Kidney capillary endothelial cell (primary cell): ENCODE results near the gene VPREB3.

Experiments
- DNase-seq: peaks from one replicate; pipeline ENCODE4 v3.0.0-alpha.2; 2018; ENCODE audit warnings: low spot score

VPREB3 gene

GRCh38 chr22:23754220-23754919 lies at the start of gene VPREB3:
VPREB3 (minus strand) TSS chr22:23754425; CDS start chr22:23754363, 62 bp downstream.
- no peak for DNase-seq

GRCh38 chr22:23803001-23803819 lies 49.0 kb upstream of the VPREB3 start:
- DNase-seq = no peak

GRCh38 chr22:23801886-23802377 lies 47.7 kb upstream of the VPREB3 start:
- no peak for DNase-seq

GRCh38 chr22:23801238-23801821 lies 47.1 kb upstream of the VPREB3 start:
- DNase-seq = no peak

GRCh38 chr22:23800297-23801237 lies 46.3 kb upstream of the VPREB3 start:
- DNase-seq = no peak

- no peak for DNase-seq
Measured at GRCh38 chr22:23796461-23796860, 42.2 kb upstream of the VPREB3 start.

GRCh38 chr22:23793326-23793725 lies 39.1 kb upstream of the VPREB3 start:
- no peak for DNase-seq

- no peak for DNase-seq
Measured at GRCh38 chr22:23791738-23792645, 37.8 kb upstream of the VPREB3 start.

- DNase-seq = no peak
Measured at GRCh38 chr22:23790819-23791737, 36.9 kb upstream of the VPREB3 start.

- no peak for DNase-seq
Measured at GRCh38 chr22:23789638-23790037, 35.4 kb upstream of the VPREB3 start.

- no peak for DNase-seq
Measured at GRCh38 chr22:23789121-23789520, 34.9 kb upstream of the VPREB3 start.

GRCh38 chr22:23787910-23788309 lies 33.7 kb upstream of the VPREB3 start:
- no peak for DNase-seq

- DNase-seq = no peak
Measured at GRCh38 chr22:23787600-23787896, 33.3 kb upstream of the VPREB3 start.

- peak; percentile 86 for DNase-seq
Measured at GRCh38 chr22:23786752-23787599, 32.8 kb upstream of the VPREB3 start, which contains the start of gene SMARCB1. SMARCB1 (plus strand) TSS chr22:23786966; CDS start chr22:23787170, 204 bp downstream.

- DNase-seq = no peak
Measured at GRCh38 chr22:23786261-23786710, 32.1 kb upstream of the VPREB3 start.

- DNase-seq = no peak
Measured at GRCh38 chr22:23784215-23784732, 30.0 kb upstream of the VPREB3 start.

- DNase-seq = no peak
Measured at GRCh38 chr22:23783265-23784150, 29.3 kb upstream of the VPREB3 start.
